HCT116 (cell line): ENCODE results near the gene SPG11. TPM values are rescaled to one million over a fixed set of nuclear protein-coding genes. Genes with fewer than 3 reads are reported as not detected.

Source experiments
- ATAC-seq: fragments of 200-7000 bp; cut with Tn5 transposase; 2 replicates; pipeline ENCODE4 v1.9.1; 2020; ENCODE audit warnings: mild to moderate bottlenecking, moderate library complexity
- BruUV-seq: library from RNA; stranded (reverse); fragments of 400-500 nt; replicated peaks from 2 replicates; lab custom pipeline; 2021; lab: Mats Ljungman, UMichigan
- CTCF ChIA-PET: fragments of 300-600 bp; sonication (Branson Sonifier 250); formaldehyde crosslinking; loops from one replicate; lab custom pipeline; 2021; ENCODE audit warnings: antibody characterized with exemption; lab: Charles Lee
- POLR2A ChIA-PET: fragments of 300-600, 350-600 bp; sonication (Branson Sonifier 250); formaldehyde crosslinking; loops from one replicate; lab custom pipeline; 2021; ENCODE audit warnings: antibody characterized with exemption; lab: Charles Lee
- RAD21 ChIA-PET, 2 experiments: fragments of 300-600 bp; sonication (Branson Sonifier 250); formaldehyde crosslinking; loops; one replicate each; lab custom pipeline; 2023; ENCODE audit warnings: low total read pairs in 2 of 2; ENCODE audit not compliant: uncharacterized antibody in 2 of 2, unreplicated experiment in 2 of 2, low non-redundant PET in 1 of 2; lab: Charles Lee
- DNase-seq: peaks from one replicate; pipeline ENCODE4 v3.0.0-alpha.2; 2010; ENCODE audit warnings: low read depth, low spot score
- H2AFZ ChIP-seq: fragments of 200-600 bp; shearing (Covaris generic), sonication (generic); 2 replicates; pipeline ENCODE4 v1.6.1; 2017; ENCODE audit warnings: low read depth, mixed run types, mixed read lengths, antibody characterized with exemption, low read length; ENCODE audit not compliant: poor library complexity, severe bottlenecking
- H3K27ac ChIP-seq: 2 replicates; pipeline ENCODE4 v1.5.1; 2012; ENCODE audit warnings: low read depth, low read length
- H3K27me3 ChIP-seq: fragments of 200-600 bp; sonication (generic); 2 replicates; pipeline ENCODE4 v1.6.1; 2016; ENCODE audit warnings: mixed run types, low read length, mixed read lengths; ENCODE audit not compliant: insufficient read depth
- H3K36me3 ChIP-seq, 2 experiments: fragments of 200-500 bp in 1 of 2; fragments of 200-600 bp in 1 of 2; sonication (Bioruptor generic) in 1 of 2; sonication (generic) in 1 of 2; 2 replicates each; pipeline versions ENCODE4 v1.5.1 to v1.6.1; 2014 to 2016; ENCODE audit warnings: low read length in 2 of 2, inconsistent platforms in 1 of 2, mixed read lengths in 1 of 2, mixed run types in 1 of 2; ENCODE audit not compliant: insufficient read depth in 2 of 2, control insufficient read depth in 1 of 2
- H3K4me1 ChIP-seq, 2 experiments: fragments of 200-600 bp in 1 of 2; sonication (generic) in 1 of 2; 2 replicates each; pipeline versions ENCODE4 v1.5.1 to v1.6.1; 2012 to 2017; ENCODE audit warnings: low read length in 2 of 2, inconsistent platforms in 1 of 2, mild to moderate bottlenecking in 1 of 2, mixed read lengths in 1 of 2, mixed run types in 1 of 2, moderate library complexity in 1 of 2; ENCODE audit not compliant: insufficient read depth in 2 of 2, control insufficient read depth in 1 of 2
- H3K4me2 ChIP-seq: fragments of 200-600 bp; sonication (generic); 2 replicates; pipeline ENCODE4 v1.6.1; 2017; ENCODE audit warnings: mixed run types, low read length, mixed read lengths
- H3K4me3 ChIP-seq, 2 experiments: fragments of 200-600 bp in 1 of 2; sonication (generic) in 1 of 2; replicated peaks in 1 of 2; 2 replicates each; pipeline ENCODE4 v1.5.1; 2011 to 2016; ENCODE audit warnings: low read length in 2 of 2, control low read depth in 1 of 2, low read depth in 1 of 2, mild to moderate bottlenecking in 1 of 2, mixed read lengths in 1 of 2, mixed run types in 1 of 2
- H3K79me2 ChIP-seq: fragments of 200-600 bp; sonication (generic); 2 replicates; pipeline ENCODE4 v1.6.1; 2017; ENCODE audit warnings: mild to moderate bottlenecking, mixed run types, low read length, moderate library complexity, mixed read lengths; ENCODE audit not compliant: insufficient read depth
- H3K9ac ChIP-seq: fragments of 200-600 bp; sonication (generic); 2 replicates; pipeline ENCODE4 v1.6.1; 2016; ENCODE audit warnings: low read length, mixed read lengths
- H3K9me2 ChIP-seq: fragments of 200-600 bp; sonication (generic), shearing (Covaris generic); 2 replicates; pipeline ENCODE4 v1.6.1; 2017; ENCODE audit warnings: mixed run types, mild to moderate bottlenecking, moderate library complexity; ENCODE audit not compliant: insufficient read depth
- H3K9me3 ChIP-seq, 2 experiments: fragments of 200-500 bp in 1 of 2; fragments of 200-600 bp in 1 of 2; sonication (Bioruptor generic) in 1 of 2; sonication (generic) in 1 of 2; 2 replicates each; pipeline ENCODE4 v1.6.1; 2014 to 2017; ENCODE audit warnings: low read length in 2 of 2, mixed read lengths in 2 of 2, inconsistent platforms in 1 of 2, low read depth in 1 of 2, mild to moderate bottlenecking in 1 of 2, mixed run types in 1 of 2, moderate library complexity in 1 of 2; ENCODE audit not compliant: control insufficient read depth in 1 of 2, insufficient read depth in 1 of 2
- H4K20me1 ChIP-seq: fragments of 200-600 bp; sonication (generic), shearing (Covaris generic); 2 replicates; pipeline ENCODE4 v1.6.1; 2017; ENCODE audit warnings: mixed run types, mild to moderate bottlenecking, moderate library complexity; ENCODE audit not compliant: insufficient read depth
- CBX3 ChIP-seq: IDR thresholded peaks from 2 replicates; pipeline ENCODE4 v1.6.1; 2012; ENCODE audit warnings: low read depth
- CEBPB ChIP-seq: IDR thresholded peaks from 2 replicates; pipeline ENCODE4 v1.6.1; 2012; ENCODE audit warnings: low read depth
- ELF1 ChIP-seq: IDR thresholded peaks from 2 replicates; pipeline ENCODE4 v1.6.1; 2012; ENCODE audit warnings: low read depth, borderline replicate concordance
- EZH2 ChIP-seq: fragments of 200-600 bp; sonication (generic); IDR thresholded peaks from 2 replicates; pipeline ENCODE4 v1.6.1; 2017; ENCODE audit warnings: antibody characterized with exemption, mixed run types
- EZH2phosphoT487 ChIP-seq: fragments of 200-600 bp; IDR thresholded peaks from 2 replicates; pipeline ENCODE4 v1.6.1; 2018; ENCODE audit warnings: antibody characterized with exemption, borderline replicate concordance
- FOSL1 ChIP-seq: IDR thresholded peaks from 2 replicates; pipeline ENCODE4 v1.6.1; 2012; ENCODE audit warnings: low read depth
- POLR2A ChIP-seq: IDR thresholded peaks from 2 replicates; pipeline ENCODE4 v1.7.0; 2011; ENCODE audit warnings: borderline replicate concordance; ENCODE audit not compliant: insufficient read depth, insufficient read length; ENCODE audit errors: extremely low read depth
- POLR2AphosphoS5 ChIP-seq: IDR thresholded peaks from 2 replicates; pipeline ENCODE4 v1.6.1; 2011; ENCODE audit warnings: mild to moderate bottlenecking, low read depth, low read length, moderate library complexity
- RAD21 ChIP-seq: IDR thresholded peaks from 2 replicates; pipeline ENCODE4 v1.6.1; 2012; ENCODE audit warnings: low read depth, mild to moderate bottlenecking
- SIN3A ChIP-seq: IDR thresholded peaks from 2 replicates; pipeline ENCODE4 v1.6.1; 2012; ENCODE audit warnings: low read depth
- SP1 ChIP-seq: IDR thresholded peaks from 2 replicates; pipeline ENCODE4 v1.6.1; 2012; ENCODE audit warnings: low read depth
- SRF ChIP-seq: IDR thresholded peaks from 2 replicates; pipeline ENCODE4 v1.6.1; 2012; ENCODE audit warnings: low read depth
- TCF7L2 ChIP-seq: IDR thresholded peaks from 2 replicates; pipeline ENCODE4 v1.7.0; 2011; ENCODE audit warnings: borderline replicate concordance, inconsistent platforms; ENCODE audit not compliant: insufficient read depth, insufficient read length; ENCODE audit errors: extremely low read depth
- ZFX ChIP-seq: fragments of 450-650 bp; IDR thresholded peaks from 2 replicates; pipeline ENCODE4 v1.6.1; 2017
- ZNF274 ChIP-seq: fragments of 200-500 bp; sonication (Bioruptor generic); IDR thresholded peaks from 2 replicates; pipeline ENCODE4 v1.6.1; 2014; ENCODE audit warnings: mild to moderate bottlenecking, low read depth, low read length, inconsistent platforms
- intact Hi-C: fragments of 100-400 bp; cut with micrococcal nuclease; formaldehyde crosslinking; loops from 2 replicates; pipeline ENCODE4 v1.10.0; 2022
- total RNA-seq: library from RNA; stranded (reverse); gene quantifications from one replicate; pipeline ENCODE4 v1.2.1, GENCODE V29; 2021; ENCODE audit not compliant: unreplicated experiment
- TF ChIP-seq, protein P1 (sequence below): IDR thresholded peaks from 2 replicates; pipeline ENCODE4 v1.6.1; 2012; ENCODE audit warnings: low read depth
- TF ChIP-seq, protein P2 (sequence below): IDR thresholded peaks from 2 replicates; pipeline ENCODE4 v1.6.1; 2012
- TF ChIP-seq, protein P3 (sequence below), 3 experiments: fragments of 200-600 bp in 1 of 3; sonication (generic) in 1 of 3; IDR thresholded peaks in 2 of 3; conservative IDR thresholded peaks in 1 of 3; 2 replicates each; pipeline ENCODE4 v1.5.1; 2012 to 2017; ENCODE audit warnings: low read depth in 2 of 3, low read length in 2 of 3, antibody characterized with exemption in 1 of 3, borderline replicate concordance in 1 of 3, control low read depth in 1 of 3, mild to moderate bottlenecking in 1 of 3, mixed read lengths in 1 of 3, mixed run types in 1 of 3, moderate library complexity in 1 of 3; ENCODE audit not compliant: insufficient read depth in 1 of 3
- TF ChIP-seq, protein P4 (sequence below): IDR thresholded peaks from 2 replicates; pipeline ENCODE4 v1.6.1; 2011; ENCODE audit warnings: mild to moderate bottlenecking, low read length, moderate library complexity; ENCODE audit not compliant: insufficient replicate concordance; ENCODE audit errors: extremely low read depth

SPG11 gene
- total RNA-seq, 1 experiment from 2014 or later: 34.8 TPM

DNA sequence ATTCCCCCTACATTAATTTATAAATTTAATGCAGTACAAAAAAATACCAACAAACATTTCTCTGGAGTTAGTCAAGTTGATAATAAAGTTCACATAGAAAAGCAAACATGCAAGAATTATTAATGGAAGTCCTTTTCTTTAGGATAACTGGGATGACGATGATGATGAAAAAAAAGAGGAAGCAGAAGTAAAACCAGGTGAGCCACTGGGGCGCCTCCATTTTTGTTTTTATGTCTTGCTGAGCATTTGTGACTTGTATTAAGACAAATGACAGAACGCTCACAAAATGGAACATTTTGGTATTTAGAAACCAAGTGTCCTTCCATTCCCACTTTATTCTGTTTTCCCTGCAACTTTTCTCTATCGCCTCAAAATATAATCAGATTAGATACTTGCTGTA lies 112.7 kb downstream of the SPG11 start:
- H3K27ac ChIP-seq: no peak overlapping the region
- H4K20me1 ChIP-seq: peaks cover 39% of the 10 kb centered on the region
- H3K9me3 ChIP-seq: no peaks in the 10 kb centered on the region
- TF ChIP-seq EZH2 (no peak), SIN3A (no peak), FOSL1 (no peak), TCF7L2 (no peak), SRF (no peak), CBX3 (no peak), ELF1 (no peak), POLR2AphosphoS5 (no peak), SP1 (no peak), ZNF274 (no peak), EZH2phosphoT487 (no peak), RAD21 (no peak), POLR2A (no peak), CEBPB (no peak), ZFX (no peak)
- TF ChIP-seq, protein P1, sequence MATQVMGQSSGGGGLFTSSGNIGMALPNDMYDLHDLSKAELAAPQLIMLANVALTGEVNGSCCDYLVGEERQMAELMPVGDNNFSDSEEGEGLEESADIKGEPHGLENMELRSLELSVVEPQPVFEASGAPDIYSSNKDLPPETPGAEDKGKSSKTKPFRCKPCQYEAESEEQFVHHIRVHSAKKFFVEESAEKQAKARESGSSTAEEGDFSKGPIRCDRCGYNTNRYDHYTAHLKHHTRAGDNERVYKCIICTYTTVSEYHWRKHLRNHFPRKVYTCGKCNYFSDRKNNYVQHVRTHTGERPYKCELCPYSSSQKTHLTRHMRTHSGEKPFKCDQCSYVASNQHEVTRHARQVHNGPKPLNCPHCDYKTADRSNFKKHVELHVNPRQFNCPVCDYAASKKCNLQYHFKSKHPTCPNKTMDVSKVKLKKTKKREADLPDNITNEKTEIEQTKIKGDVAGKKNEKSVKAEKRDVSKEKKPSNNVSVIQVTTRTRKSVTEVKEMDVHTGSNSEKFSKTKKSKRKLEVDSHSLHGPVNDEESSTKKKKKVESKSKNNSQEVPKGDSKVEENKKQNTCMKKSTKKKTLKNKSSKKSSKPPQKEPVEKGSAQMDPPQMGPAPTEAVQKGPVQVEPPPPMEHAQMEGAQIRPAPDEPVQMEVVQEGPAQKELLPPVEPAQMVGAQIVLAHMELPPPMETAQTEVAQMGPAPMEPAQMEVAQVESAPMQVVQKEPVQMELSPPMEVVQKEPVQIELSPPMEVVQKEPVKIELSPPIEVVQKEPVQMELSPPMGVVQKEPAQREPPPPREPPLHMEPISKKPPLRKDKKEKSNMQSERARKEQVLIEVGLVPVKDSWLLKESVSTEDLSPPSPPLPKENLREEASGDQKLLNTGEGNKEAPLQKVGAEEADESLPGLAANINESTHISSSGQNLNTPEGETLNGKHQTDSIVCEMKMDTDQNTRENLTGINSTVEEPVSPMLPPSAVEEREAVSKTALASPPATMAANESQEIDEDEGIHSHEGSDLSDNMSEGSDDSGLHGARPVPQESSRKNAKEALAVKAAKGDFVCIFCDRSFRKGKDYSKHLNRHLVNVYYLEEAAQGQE: no peak
- TF ChIP-seq, protein P2, sequence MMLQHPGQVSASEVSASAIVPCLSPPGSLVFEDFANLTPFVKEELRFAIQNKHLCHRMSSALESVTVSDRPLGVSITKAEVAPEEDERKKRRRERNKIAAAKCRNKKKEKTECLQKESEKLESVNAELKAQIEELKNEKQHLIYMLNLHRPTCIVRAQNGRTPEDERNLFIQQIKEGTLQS: no peak
- TF ChIP-seq, protein P3, sequence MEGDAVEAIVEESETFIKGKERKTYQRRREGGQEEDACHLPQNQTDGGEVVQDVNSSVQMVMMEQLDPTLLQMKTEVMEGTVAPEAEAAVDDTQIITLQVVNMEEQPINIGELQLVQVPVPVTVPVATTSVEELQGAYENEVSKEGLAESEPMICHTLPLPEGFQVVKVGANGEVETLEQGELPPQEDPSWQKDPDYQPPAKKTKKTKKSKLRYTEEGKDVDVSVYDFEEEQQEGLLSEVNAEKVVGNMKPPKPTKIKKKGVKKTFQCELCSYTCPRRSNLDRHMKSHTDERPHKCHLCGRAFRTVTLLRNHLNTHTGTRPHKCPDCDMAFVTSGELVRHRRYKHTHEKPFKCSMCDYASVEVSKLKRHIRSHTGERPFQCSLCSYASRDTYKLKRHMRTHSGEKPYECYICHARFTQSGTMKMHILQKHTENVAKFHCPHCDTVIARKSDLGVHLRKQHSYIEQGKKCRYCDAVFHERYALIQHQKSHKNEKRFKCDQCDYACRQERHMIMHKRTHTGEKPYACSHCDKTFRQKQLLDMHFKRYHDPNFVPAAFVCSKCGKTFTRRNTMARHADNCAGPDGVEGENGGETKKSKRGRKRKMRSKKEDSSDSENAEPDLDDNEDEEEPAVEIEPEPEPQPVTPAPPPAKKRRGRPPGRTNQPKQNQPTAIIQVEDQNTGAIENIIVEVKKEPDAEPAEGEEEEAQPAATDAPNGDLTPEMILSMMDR (IDR thresholded peaks at IDR 0.05 in 2 of 3, conservative IDR thresholded peaks at IDR 0.05 in 1 of 3; ENCODE audit: borderline replicate concordance in 1 of 3, insufficient read depth in 1 of 3, low read depth in 2 of 3, low read length in 2 of 3): no peak
- TF ChIP-seq, protein P4, sequence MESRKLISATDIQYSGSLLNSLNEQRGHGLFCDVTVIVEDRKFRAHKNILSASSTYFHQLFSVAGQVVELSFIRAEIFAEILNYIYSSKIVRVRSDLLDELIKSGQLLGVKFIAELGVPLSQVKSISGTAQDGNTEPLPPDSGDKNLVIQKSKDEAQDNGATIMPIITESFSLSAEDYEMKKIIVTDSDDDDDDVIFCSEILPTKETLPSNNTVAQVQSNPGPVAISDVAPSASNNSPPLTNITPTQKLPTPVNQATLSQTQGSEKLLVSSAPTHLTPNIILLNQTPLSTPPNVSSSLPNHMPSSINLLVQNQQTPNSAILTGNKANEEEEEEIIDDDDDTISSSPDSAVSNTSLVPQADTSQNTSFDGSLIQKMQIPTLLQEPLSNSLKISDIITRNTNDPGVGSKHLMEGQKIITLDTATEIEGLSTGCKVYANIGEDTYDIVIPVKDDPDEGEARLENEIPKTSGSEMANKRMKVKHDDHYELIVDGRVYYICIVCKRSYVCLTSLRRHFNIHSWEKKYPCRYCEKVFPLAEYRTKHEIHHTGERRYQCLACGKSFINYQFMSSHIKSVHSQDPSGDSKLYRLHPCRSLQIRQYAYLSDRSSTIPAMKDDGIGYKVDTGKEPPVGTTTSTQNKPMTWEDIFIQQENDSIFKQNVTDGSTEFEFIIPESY: no peak
- TF ChIP-seq, all 23 proteins: peak for 0
- Histone ChIP-seq H3K4me1 (peaks cover 0 to 2% of the 10 kb centered on the region in 2 experiments; a peak in 1 of 4 replicates), H3K4me3 (no peak overlapping the region), H3K9ac (no peak overlapping the region), H3K4me2 (no peak overlapping the region), H3K9me2 (no peaks in the 10 kb centered on the region), H3K27me3 (no peaks in the 10 kb centered on the region), H3K36me3 (peaks cover 37 to 49% of the 10 kb centered on the region in 2 experiments), H3K79me2 (peaks cover 98% of the 10 kb centered on the region), H2AFZ (no peak overlapping the region)
- ATAC-seq: no peak
- no TSS peak for BruUV-seq
- ChIA-PET POLR2A (no interaction called here), RAD21 (no interaction called here), CTCF (interaction anchor here (1.3 kb wide), 1 partner anchor 28 kb away, joined by 3 read pairs; no protein-coding TSS in a partner anchor)
- intact Hi-C loops: loop anchor here (10.0 kb wide), 1 partner anchor 676 kb away; no protein-coding TSS in a partner anchor
- no peak for DNase-seq
